ENCODE data around the gene DYNC1H1. TPM values are rescaled to one million over a fixed set of nuclear protein-coding genes. Genes with fewer than 3 reads are reported as not detected.

The DYNC1H1 gene
- total RNA-seq, 1 donor from 2014 or later: 384 TPM

DNA sequence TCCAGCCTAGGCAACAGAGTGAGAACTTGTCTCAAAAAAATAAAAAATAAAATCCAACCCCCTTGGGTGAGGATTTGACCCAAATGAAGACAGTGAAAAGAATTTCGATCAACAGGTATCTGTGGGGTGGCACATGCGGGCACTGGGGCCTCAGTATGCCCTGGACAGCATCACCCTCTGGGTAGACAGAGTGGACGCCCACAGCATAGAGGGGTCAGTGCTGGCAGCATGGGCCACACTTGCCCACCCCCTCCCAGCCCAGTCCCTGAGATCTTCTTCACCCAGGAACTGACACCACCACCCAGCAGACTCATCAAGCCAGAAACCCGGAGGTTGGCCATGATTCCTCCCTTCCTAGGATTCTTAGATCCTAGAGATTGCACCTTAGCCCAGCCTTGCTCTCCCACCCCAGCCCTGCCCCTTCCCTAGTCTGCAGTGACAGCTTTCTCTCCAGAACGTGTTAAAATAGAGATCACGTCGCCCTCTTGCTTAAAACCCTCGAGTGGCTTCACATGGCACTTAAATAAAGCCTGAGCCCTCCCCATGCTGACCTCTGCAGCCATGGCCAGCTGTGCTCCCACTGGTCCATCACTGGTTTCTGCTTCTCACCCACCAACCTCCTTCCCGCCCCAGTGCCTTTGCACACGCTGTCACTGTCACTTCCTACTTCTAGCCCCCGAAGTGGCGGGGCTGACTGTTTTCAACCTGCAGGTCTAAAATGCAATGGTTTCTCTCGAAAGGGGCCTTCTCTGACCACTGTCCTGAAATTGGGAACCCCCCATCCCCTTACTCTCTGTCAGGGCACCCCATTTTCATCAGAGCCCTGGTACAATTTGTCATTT lies 26.2 kb upstream of the DYNC1H1 start:
- DNase-seq (peak; percentile 9), ATAC-seq (ENCODE audit: poor library complexity) (no peak)
- intact Hi-C loops (cut with DNase I): no loop called here

DNA sequence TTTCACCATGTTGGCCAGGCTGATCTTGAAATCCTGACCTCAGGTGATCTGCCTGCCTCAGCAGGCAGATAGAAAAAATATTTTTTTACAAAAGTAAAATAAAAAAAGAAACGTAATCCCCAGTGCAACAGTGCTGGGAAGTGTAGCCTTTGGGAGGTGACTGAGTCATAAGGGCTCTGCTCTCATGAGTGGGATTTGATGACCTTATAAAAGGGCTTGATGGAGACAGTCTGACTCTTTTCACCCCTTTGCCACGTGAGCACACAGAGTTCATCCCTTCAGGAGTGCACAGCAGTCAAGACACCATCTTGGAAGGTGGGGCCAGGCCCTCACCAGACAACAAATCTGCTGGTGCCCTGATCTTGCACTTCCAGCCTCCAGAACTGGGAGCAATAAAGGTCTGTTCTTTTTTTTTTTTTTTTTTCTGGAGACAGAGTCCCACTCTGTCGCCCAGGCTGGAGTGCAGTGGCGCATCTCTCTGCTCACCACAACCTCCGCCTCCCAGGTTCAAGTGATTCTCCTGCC lies 24.7 kb upstream of the DYNC1H1 start:
- DNase-seq (peak; percentile 1), ATAC-seq (ENCODE audit: poor library complexity) (no peak)
- intact Hi-C loops (cut with DNase I): no loop called here

DNA sequence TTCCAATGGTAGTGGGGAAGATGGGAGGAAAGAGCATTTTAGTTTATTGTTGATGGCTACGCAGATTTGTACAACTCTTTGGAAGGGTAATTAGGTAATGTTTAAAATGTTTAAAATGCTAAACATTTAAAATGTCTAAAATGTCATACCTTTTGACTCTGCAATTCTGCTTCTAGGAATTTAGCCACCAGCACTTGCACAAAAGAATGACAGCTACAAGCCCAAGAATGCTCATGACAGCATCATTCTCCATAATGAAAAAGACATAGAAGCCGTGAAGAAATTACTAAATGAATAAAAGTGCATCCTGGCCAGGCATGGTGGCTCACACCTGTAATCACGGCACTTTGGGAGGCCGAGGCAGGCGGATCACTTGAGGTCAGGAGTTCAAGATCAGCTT lies 19.9 kb upstream of the DYNC1H1 start:
- no peak for ATAC-seq (ENCODE audit: poor library complexity)

GRCh38 chr14:101945171-101945570 lies 19.2 kb upstream of the DYNC1H1 start:
- no peak for ATAC-seq (ENCODE audit: poor library complexity)
- intact Hi-C loops (cut with DNase I): no loop called here
- DNase-seq: no peak

More for the DNA sequence above, 19.9 kb upstream of the DYNC1H1 start:
- DNase-seq: no peak
- intact Hi-C loops (cut with DNase I): no loop called here

GRCh38 chr14:101947577-101947903 lies 16.8 kb upstream of the DYNC1H1 start:
- ATAC-seq (ENCODE audit: poor library complexity): peak; percentile 8
- DNase-seq: no peak
- intact Hi-C loops (cut with DNase I): no loop called here

GRCh38 chr14:101947904-101948665 lies 16.3 kb upstream of the DYNC1H1 start:
- DNase-seq: peak; percentile 100
- intact Hi-C loops (cut with DNase I): no loop called here
- ATAC-seq (ENCODE audit: poor library complexity): peak; percentile 98

DNA sequence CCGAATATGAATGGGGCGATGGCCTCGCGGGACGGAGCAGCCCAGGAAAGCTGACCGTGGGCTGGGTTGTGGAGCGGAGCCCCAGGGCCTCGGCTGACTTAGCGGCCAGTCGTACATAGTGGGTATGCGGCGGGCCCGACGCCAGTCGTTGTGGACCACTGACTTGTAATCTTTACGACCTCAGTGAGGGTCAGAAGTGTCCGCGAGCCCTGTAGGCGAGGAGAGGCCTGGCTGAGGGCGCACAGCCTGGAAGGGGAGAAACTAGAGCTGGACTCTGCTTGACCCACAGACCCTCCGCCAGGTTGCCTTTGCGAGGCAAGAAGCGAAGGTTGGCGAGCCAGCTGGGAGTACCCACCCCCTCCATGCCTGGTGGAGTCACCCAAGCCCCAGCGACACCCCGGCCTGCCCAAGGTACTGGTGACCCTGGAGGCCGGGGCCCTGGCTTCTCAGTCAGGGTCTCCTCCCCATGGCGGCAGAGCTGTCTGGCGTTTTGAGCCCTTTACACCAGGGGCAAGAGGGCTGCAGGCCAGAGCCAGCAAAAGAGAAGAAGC lies 15.6 kb upstream of the DYNC1H1 start:
- DNase-seq (peak; percentile 51), ATAC-seq (ENCODE audit: poor library complexity) (peak; percentile 14)
- intact Hi-C loops (cut with DNase I): no loop called here

GRCh38 chr14:101950100-101950499 lies 14.3 kb upstream of the DYNC1H1 start:
- ATAC-seq (ENCODE audit: poor library complexity) (no peak), DNase-seq (no peak)
- intact Hi-C loops (cut with DNase I): loop anchor here (10.0 kb wide), 1 partner anchor 235 kb away; no protein-coding TSS in a partner anchor

DNA sequence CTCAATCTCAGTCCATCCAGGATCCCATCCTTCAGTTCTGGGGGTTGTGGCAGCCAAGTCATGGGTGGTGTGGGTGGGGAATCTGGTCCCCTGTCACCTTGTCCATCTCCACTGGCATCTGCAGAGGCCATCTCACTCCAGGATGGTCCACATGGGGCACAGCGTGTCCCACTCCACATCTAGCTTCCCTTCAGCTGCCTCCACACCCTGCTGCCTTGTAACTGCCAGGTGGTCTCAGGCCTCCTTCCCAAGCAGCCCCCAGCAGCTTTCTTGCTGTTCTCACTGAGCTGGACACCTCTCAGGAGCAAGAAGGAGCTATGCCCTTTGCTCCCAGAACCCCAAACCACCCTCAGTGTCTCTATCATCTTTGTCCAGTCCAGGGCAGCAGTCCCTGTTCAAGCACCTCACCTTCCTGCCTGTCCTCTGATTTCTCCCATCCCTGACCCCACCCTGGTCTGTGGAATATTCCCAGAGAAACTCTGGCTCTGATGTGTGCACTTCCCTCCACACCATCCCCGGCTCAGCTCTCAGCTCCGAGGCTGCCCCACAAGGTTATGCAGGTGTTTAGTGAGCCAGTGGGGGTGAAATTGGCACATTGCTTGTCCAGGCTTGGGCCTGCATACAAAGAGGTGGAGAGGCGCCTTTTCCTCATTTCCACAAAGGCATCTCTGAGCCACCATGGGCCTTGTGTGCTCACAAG lies 13.7 kb upstream of the DYNC1H1 start:
- no peak for DNase-seq
- ATAC-seq (ENCODE audit: poor library complexity): no peak
- intact Hi-C loops (cut with DNase I): loop anchor here (10.0 kb wide), 1 partner anchor 236 kb away; no protein-coding TSS in a partner anchor

- DNase-seq: no peak
- intact Hi-C loops (cut with DNase I): loop anchor here (10.0 kb wide), 1 partner anchor 238 kb away; no protein-coding TSS in a partner anchor
- ATAC-seq (ENCODE audit: poor library complexity): no peak
Observed at GRCh38 chr14:101953151-101953550, 11.2 kb upstream of the DYNC1H1 start.

- intact Hi-C loops (cut with DNase I): loop anchor here (10.0 kb wide), 1 partner anchor 240 kb away; no protein-coding TSS in a partner anchor
- ATAC-seq (ENCODE audit: poor library complexity) (no peak), DNase-seq (no peak)
Observed at GRCh38 chr14:101954501-101954900, 9.9 kb upstream of the DYNC1H1 start.

- DNase-seq (no peak), ATAC-seq (ENCODE audit: poor library complexity) (no peak)
- intact Hi-C loops (cut with DNase I): loop anchor here (10.0 kb wide), 1 partner anchor 241 kb away; no protein-coding TSS in a partner anchor
Observed at GRCh38 chr14:101955695-101956161, 8.6 kb upstream of the DYNC1H1 start.

DNA sequence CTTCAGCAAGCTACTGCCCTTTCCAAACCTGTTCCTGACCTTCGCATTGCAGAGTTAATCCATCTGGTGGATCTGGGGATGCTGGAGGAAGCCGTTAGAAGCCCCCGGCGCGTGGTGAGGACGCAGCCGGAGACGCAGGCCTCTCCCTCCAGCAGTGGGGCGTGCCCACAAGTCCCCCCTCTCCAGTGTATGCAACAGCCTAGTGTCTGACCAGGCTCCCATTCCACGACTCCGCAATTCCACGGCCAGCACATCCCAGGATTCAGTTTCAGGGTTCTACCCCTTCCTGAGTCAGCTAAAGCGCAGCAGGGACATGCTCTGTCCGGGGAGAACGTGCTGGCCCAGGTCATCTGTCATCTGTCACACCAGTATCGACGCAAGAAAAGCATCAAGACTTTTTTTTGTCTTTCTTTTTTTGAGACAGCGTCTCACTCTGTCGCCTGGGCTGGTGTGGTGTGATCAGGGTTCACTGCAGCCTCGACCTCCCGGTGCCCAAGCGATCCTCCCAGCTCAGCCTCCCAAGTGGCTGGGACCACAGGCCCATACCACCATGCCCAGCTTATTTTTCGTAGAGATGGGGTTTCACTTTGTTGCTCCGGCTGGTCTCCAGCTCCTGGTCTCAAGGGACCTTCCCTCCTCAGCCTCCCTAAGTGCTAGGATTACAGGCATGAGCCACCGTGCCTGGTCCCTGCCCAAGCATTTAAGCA lies 8.0 kb upstream of the DYNC1H1 start:
- intact Hi-C loops (cut with DNase I): loop anchor here (10.0 kb wide), 1 partner anchor 242 kb away; no protein-coding TSS in a partner anchor
- DNase-seq (no peak), ATAC-seq (ENCODE audit: poor library complexity) (no peak)

GRCh38 chr14:101957406-101958234 lies 6.8 kb upstream of the DYNC1H1 start:
- intact Hi-C loops (cut with DNase I): loop anchor here (10.0 kb wide), 1 partner anchor 243 kb away; no protein-coding TSS in a partner anchor
- DNase-seq: no peak

GRCh38 chr14:101958418-101959180 lies 5.8 kb upstream of the DYNC1H1 start:
- DNase-seq: no peak
- no peak for ATAC-seq (ENCODE audit: poor library complexity)
- intact Hi-C loops (cut with DNase I): loop anchor here (10.0 kb wide), 1 partner anchor 244 kb away; no protein-coding TSS in a partner anchor

More at GRCh38 chr14:101957406-101958234, 6.8 kb upstream of the DYNC1H1 start:
- ATAC-seq (ENCODE audit: poor library complexity): no peak

DNA sequence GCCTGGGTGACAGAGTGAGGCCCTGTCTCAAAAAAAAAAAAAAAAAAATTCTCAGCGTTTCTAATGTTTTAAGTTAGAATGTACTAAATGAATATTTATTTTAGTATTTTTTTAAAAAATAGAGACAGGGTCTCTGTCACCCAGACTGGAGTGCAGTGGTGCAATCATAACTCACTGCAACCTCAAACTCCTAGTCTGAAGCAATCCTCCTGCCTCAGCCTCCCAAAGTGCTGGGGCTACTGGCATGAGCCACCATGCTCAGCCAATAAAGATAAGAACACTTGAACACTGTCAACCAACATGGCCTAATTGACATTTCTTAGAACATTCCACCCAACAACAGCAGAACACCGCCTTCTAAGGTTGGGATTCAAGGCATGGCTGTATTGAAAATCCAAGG lies 5.1 kb upstream of the DYNC1H1 start:
- DNase-seq: no peak
- intact Hi-C loops (cut with DNase I): loop anchor here (10.0 kb wide), 1 partner anchor 244 kb away; no protein-coding TSS in a partner anchor
- no peak for ATAC-seq (ENCODE audit: poor library complexity)

Measured in Right ventricle myocardium superior (tissue), 1 donor.